Testis (tissue), 2 donors: ENCODE results near the gene CACNA2D3.

Source experiments
- CTCF ChIP-seq, 3 experiments: fragments of 450-650 bp in 2 of 3; fragments of 200-600 bp in 1 of 3; sonication (generic) in 1 of 3; IDR thresholded peaks; one replicate each; pipeline ENCODE4 v1.5.1; 2016 to 2019; ENCODE audit warnings: antibody characterized with exemption in 3 of 3, mild to moderate bottlenecking in 2 of 3, moderate library complexity in 1 of 3
- POLR2A ChIP-seq: fragments of 450-650 bp; IDR thresholded peaks from one replicate; pipeline ENCODE4 v1.6.1; 2017; ENCODE audit warnings: antibody characterized with exemption, mild to moderate bottlenecking, moderate library complexity

GRCh38 chr3:54986294-54986693 lies 863.9 kb downstream of the CACNA2D3 start:
- TF ChIP-seq POLR2A (no peak), CTCF (IDR thresholded peaks at IDR 0.05) (no peak)
